ENCODE measurements around the gene ZNF385C.
A peak's percentile ranks its signal among the peaks of the same experiment; 100 is the strongest.
"Not testable (repeated sequence)": the region's sequence is repeated elsewhere in the genome, so short reads cannot be mapped to it uniquely, and the experiment has no call there.

The ZNF385C gene

DNA sequence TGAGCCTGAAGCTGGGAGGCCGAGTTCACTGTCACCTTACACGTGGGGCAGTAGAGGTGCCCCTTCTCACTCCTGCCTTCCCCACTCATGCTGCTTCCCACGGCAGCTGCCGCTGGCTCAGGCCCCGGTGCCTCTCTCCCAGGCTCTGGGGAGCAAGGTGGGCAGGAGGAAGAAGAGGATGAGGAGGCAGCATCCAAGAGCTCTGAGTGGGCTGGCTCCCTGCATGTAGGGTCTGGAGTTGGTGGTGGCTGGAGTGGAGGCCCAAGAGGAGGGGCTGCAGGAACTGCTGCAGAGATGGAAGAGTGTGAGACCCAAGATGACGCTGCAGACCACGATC lies 69.5 kb downstream of the ZNF385C start:
- Histone ChIP-seq H3K27me3 (ENCODE audit: insufficient read depth, low read length) (no peaks in the 10 kb centered on the region), H3K4me3 (ENCODE audit: low read depth, low read length) (no peak overlapping the region), H3K79me2 (ENCODE audit: control insufficient read depth, insufficient read depth, low read length, unreplicated experiment) (no peaks in the 10 kb centered on the region), H3K27ac (ENCODE audit: low read depth, low read length) (no peak overlapping the region), H2AFZ (ENCODE audit: low read length, unreplicated experiment) (no peak overlapping the region), H3K36me3 (ENCODE audit: insufficient read depth, low read length) (peaks cover 5% of the 10 kb centered on the region; the same call in 1 of the 2 replicates), H3K4me1 (ENCODE audit: control insufficient read depth, insufficient read depth, low read length, unreplicated experiment) (peaks cover 32% of the 10 kb centered on the region)

DNA sequence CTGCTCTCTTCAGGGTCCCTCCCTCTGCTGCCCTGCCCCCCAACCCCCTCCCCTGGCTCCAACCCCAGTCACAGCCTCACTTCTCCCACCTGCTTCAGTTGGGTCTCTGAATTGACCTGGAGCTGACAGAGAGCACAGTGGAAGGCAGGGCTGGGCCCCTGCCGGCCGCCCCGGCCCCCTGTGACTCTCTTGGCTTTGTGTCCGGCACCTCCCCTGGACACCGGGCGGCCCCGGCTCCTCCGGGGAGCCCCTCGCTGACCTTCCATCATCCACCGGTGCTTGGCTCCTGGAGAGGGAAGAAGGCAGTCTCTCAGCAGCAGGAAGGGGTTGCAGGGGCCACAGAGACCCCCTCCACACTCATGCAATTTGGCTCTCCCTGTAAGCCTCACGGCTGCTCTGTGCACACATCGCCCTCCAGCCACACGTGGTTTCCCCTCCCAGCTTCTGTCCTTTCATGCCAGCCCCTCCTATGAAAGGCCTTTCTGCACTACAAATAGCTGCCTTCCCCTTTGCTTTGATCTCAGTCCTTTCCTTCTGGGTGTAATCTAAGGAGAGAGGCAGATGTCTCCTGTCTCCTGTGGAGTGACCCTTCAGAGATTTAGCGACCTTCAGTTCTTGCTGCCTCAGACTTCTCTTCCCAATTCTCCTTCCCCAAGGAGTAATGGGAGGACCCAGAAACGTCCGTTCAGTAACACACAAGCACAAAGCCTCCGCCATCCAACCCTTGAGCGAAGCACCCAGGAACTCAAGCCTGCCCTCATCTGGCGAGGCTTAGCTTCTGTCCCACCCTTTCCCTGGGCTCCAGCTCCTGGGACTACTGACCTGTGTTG lies 70.1 kb downstream of the ZNF385C start:
- Histone ChIP-seq H3K27ac (ENCODE audit: low read depth, low read length) (no peak overlapping the region), H3K27me3 (ENCODE audit: insufficient read depth, low read length) (no peaks in the 10 kb centered on the region), H3K79me2 (ENCODE audit: control insufficient read depth, insufficient read depth, low read length, unreplicated experiment) (no peaks in the 10 kb centered on the region), H3K36me3 (ENCODE audit: insufficient read depth, low read length) (peaks cover 9% of the 10 kb centered on the region; the same call in 1 of the 2 replicates), H3K4me3 (ENCODE audit: low read depth, low read length) (no peak overlapping the region), H3K4me1 (ENCODE audit: control insufficient read depth, insufficient read depth, low read length, unreplicated experiment) (peaks cover 35% of the 10 kb centered on the region), H2AFZ (ENCODE audit: low read length, unreplicated experiment) (no peak overlapping the region)

DNA sequence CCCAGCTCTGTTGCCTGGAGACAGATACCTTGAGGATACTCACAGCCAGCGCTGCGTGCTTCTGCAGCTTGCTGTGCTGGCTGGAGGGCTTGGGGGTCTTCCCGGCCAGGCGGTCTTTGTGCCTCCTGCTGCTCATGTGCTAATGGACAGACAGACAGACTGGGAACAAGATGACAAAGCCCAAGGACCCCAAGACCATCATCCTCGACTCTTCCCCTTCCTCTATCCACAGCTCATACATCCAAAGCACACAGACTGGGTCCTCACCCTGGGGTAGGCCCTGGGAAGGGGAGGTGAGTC lies 70.7 kb downstream of the ZNF385C start:
- peaks cover 35% of the 10 kb centered on the region for H3K4me1 ChIP-seq (ENCODE audit: control insufficient read depth, insufficient read depth, low read length, unreplicated experiment)
- peaks cover 9% of the 10 kb centered on the region; the same call in 1 of the 2 replicates for H3K36me3 ChIP-seq (ENCODE audit: insufficient read depth, low read length)
- H3K27me3 ChIP-seq (ENCODE audit: insufficient read depth, low read length), result no peaks in the 10 kb centered on the region
- no peak overlapping the region for H3K4me3 ChIP-seq (ENCODE audit: low read depth, low read length)
- no peak overlapping the region for H2AFZ ChIP-seq (ENCODE audit: low read length, unreplicated experiment)
- H3K79me2 ChIP-seq (ENCODE audit: control insufficient read depth, insufficient read depth, low read length, unreplicated experiment), result no peaks in the 10 kb centered on the region
- no peak overlapping the region for H3K27ac ChIP-seq (ENCODE audit: low read depth, low read length)

DNA sequence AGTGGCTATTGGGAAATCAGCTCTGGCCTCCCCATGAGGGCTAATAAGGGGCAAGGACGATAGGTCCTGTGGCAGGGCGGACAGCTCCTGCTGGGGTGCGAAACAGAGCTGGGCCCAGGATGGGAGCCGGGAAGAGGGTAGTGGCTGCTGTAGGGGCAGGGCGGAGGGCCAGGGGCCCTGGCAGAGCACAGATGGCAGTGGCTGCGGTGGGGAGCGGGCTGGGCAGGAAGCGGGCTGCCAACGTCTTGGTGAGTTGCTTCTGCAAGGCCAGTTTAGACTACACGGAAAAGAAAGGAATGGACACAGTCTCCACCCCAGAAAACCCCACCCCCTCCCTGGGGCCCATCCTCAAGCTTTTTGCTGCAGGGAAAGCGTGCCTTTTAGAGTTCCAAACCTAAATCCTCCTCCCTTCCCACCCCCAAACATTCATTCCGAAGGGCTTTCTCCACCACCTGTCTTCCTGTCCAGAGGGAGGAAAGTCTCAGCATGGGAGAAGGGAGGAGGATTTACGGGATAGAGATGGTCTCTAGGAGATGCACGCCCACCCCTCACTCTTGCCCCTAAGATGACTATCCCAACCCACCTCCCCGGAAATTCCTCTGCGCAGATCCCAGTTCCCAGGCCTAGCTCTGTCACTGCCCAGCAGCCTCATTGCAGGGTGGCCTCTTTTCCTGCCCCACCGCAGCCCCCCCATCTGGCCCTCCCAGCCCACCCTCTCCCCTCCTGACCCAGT lies 71.2 kb downstream of the ZNF385C start:
- Histone ChIP-seq H3K4me1 (ENCODE audit: control insufficient read depth, insufficient read depth, low read length, unreplicated experiment) (peaks cover 35% of the 10 kb centered on the region), H3K4me3 (ENCODE audit: low read depth, low read length) (no peak overlapping the region), H3K27me3 (ENCODE audit: insufficient read depth, low read length) (no peaks in the 10 kb centered on the region), H3K27ac (ENCODE audit: low read depth, low read length) (no peak overlapping the region), H3K36me3 (ENCODE audit: insufficient read depth, low read length) (peaks cover 9% of the 10 kb centered on the region; the same call in 1 of the 2 replicates), H3K79me2 (ENCODE audit: control insufficient read depth, insufficient read depth, low read length, unreplicated experiment) (no peaks in the 10 kb centered on the region), H2AFZ (ENCODE audit: low read length, unreplicated experiment) (no peak overlapping the region)

DNA sequence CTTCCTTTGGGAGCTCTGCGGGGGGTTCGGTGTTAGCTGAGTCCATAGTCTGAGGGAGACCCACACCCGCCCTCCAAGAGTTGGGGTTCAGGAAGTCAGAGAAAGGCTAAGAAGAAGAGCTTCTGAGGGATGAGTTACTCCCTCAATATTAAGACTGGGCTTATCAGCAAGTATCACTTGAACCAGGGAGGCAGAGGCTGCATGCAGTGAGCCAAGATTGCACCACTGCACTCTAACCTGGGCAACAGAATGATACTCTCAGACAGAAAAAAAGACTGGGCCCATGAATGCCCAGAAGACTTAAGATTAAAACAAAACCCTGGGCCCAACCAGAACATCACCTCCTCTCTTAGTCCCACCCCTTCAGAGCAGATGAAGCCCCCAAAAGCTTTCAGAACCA lies 72.3 kb downstream of the ZNF385C start:
- H3K79me2 ChIP-seq (ENCODE audit: control insufficient read depth, insufficient read depth, low read length, unreplicated experiment), result peaks cover 6% of the 10 kb centered on the region
- peaks cover 41% of the 10 kb centered on the region for H3K4me1 ChIP-seq (ENCODE audit: control insufficient read depth, insufficient read depth, low read length, unreplicated experiment)
- H3K27me3 ChIP-seq (ENCODE audit: insufficient read depth, low read length), result no peaks in the 10 kb centered on the region
- H3K27ac ChIP-seq (ENCODE audit: low read depth, low read length), result no peak overlapping the region; the same call in 1 of the 2 replicates
- peaks cover 9% of the 10 kb centered on the region; the same call in 1 of the 2 replicates for H3K36me3 ChIP-seq (ENCODE audit: insufficient read depth, low read length)
- no peak overlapping the region for H2AFZ ChIP-seq (ENCODE audit: low read length, unreplicated experiment)
- H3K4me3 ChIP-seq (ENCODE audit: low read depth, low read length), result no peak overlapping the region

DNA sequence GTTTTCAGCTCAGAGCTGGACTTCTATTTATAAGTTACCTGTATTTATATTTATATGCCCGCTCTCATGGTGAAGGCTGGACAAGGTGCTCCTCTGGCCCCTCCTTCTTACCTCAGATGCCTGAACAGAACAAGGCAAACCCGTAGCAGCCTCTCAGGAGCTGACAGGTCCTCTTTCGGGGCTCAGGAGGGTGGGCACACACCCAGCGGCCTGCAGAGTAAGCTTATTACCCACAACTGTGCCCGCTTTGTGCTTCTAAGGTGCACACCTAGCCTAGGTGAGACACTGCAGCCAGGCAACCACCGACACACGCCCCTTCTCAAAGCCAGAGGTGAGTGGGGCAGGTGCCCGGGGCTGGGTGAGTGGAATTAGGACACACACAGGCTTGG lies 73.1 kb downstream of the ZNF385C start:
- 0 out of 2 replicates have a peak overlapping the region, but pooled peaks have one; percentile 19 for H3K4me3 ChIP-seq (ENCODE audit: low read depth, low read length)
- peaks cover 9% of the 10 kb centered on the region; the same call in 1 of the 2 replicates for H3K36me3 ChIP-seq (ENCODE audit: insufficient read depth, low read length)
- H2AFZ ChIP-seq (ENCODE audit: low read length, unreplicated experiment), result no peak overlapping the region
- H3K27ac ChIP-seq (ENCODE audit: low read depth, low read length), result peak overlapping the region; percentile 60
- peaks cover 13% of the 10 kb centered on the region for H3K79me2 ChIP-seq (ENCODE audit: control insufficient read depth, insufficient read depth, low read length, unreplicated experiment)
- no peaks in the 10 kb centered on the region for H3K27me3 ChIP-seq (ENCODE audit: insufficient read depth, low read length)
- peaks cover 43% of the 10 kb centered on the region for H3K4me1 ChIP-seq (ENCODE audit: control insufficient read depth, insufficient read depth, low read length, unreplicated experiment)

DNA sequence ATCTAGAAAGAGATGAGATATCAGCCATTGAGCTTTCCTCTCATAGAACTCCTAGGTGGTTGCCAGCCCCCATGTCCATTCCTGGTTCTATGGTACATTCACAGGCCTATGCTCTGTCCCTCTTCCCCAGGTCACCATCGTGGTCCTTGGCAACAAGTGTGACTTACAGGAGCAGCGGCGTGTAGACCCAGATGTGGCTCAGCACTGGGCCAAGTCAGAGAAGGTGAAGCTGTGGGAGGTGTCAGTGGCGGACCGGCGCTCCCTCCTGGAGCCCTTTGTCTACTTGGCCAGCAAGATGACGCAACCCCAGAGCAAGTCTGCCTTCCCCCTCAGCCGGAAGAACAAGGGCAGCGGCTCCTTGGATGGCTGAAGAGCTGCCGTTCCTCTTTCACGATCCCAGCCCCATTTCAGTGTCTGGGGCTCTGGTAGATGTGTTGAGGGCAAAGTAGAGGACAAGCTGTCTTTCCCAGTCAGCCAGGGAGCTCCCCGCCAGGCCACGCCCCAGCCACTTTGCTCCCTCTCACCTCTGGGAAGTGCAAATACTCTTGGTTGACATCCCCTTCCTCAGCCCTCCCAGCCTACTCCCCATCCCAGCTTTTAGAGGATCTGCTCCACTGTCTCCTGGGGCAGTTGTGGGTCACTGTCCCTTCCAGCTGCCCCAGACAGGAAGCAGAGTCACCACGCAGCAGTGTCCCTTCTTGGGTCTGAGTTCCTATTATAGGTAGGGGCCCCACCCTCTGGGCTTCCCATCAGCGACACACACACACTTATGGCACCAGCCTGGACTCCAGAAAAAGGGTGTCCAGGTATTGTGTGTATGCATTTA lies 74.5 kb downstream of the ZNF385C start:
- no peak overlapping the region for H2AFZ ChIP-seq (ENCODE audit: low read length, unreplicated experiment)
- peaks cover 43% of the 10 kb centered on the region for H3K4me1 ChIP-seq (ENCODE audit: control insufficient read depth, insufficient read depth, low read length, unreplicated experiment)
- H3K4me3 ChIP-seq (ENCODE audit: low read depth, low read length), result no peak overlapping the region
- H3K36me3 ChIP-seq (ENCODE audit: insufficient read depth, low read length), result peaks cover 9% of the 10 kb centered on the region; the same call in 1 of the 2 replicates
- peaks cover 15% of the 10 kb centered on the region for H3K79me2 ChIP-seq (ENCODE audit: control insufficient read depth, insufficient read depth, low read length, unreplicated experiment)
- peak overlapping the region; percentile 60 for H3K27ac ChIP-seq (ENCODE audit: low read depth, low read length)
- H3K27me3 ChIP-seq (ENCODE audit: insufficient read depth, low read length), result no peaks in the 10 kb centered on the region

DNA sequence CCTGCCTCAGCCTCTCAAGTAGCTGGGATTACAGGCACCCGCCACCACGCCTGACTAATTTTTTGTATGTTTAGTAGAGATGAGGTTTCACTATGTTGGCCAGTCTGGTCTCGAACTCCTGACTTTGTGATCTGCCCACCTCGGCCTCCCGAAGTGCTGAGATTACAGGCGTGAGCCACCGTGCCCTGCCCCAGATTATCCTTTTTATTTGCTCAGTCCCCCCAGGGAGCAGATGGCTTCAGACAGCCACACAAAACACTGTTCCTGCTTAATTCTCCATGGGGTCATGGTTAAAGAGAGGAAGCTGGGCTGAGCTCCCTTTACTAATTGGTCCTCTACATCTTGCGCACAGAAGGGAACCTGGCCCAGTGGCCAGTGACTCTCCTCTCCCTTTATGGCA lies 77.4 kb downstream of the ZNF385C start:
- H3K27me3 ChIP-seq (ENCODE audit: insufficient read depth, low read length); H2AFZ ChIP-seq (ENCODE audit: low read length, unreplicated experiment); H3K27ac ChIP-seq (ENCODE audit: low read depth, low read length); H3K36me3 ChIP-seq (ENCODE audit: insufficient read depth, low read length): not testable (repeated sequence)
- Histone ChIP-seq H3K4me3 (ENCODE audit: low read depth, low read length) (peak overlapping the region; percentile 97), H3K79me2 (ENCODE audit: control insufficient read depth, insufficient read depth, low read length, unreplicated experiment) (peaks cover 29% of the 10 kb centered on the region), H3K4me1 (ENCODE audit: control insufficient read depth, insufficient read depth, low read length, unreplicated experiment) (peaks cover 29% of the 10 kb centered on the region)

DNA sequence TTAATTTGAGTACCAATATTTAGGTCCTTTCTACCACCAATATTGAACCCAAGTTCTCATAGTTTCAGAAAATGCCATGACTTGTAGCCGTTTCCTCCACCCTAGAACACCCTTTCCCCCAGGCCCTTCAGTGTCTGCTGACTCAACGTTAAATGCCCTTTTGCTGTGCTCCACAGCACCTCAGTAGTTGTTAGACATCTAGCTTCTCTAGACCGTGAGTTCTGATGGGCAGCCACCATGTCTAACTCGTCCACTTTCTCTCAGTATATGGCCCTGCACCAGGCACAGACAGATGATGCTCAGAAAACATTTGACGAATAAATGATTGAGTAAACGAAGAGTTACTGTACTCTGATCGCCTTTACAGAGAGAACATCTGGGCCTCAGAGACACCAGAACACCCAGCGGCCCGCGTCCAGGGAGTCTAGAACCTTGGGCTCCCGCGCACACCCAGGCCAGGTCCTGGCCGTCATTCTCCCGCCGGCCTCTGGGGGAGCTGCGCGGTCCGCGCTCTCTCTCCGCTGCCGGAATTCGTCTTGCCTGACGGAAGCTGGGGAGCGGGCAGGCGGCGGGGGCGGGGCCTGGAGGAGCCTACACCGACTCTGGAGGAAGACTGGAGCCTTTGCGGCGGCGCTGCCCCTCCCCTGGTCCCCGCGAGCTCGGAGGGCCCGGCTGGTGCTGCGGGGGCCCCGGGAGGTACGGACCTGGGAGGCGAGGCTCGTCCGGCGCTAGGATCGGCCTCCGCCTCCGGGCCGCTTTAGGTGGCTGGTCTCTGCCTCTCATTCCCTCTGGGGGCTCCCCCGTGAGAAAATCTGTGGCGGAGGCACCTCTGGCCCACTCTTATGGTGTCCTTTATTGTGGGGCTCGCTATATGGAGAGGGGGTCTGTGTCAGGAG lies 78.5 kb downstream of the ZNF385C start, which contains the start of gene NKIRAS2:
NKIRAS2 (plus strand) TSS at position 582 of the 896 bp plus-strand sequence. CDS start 1,488 bp downstream, outside the sequence.
- H3K27ac ChIP-seq (ENCODE audit: low read depth, low read length), result peak within 1 kb of the TSS; percentile 49

More for the DNA sequence above, 78.5 kb downstream of the ZNF385C start, which contains the start of gene NKIRAS2:
- Histone ChIP-seq H3K36me3 (ENCODE audit: insufficient read depth, low read length) (peaks cover 9% of the 10 kb centered on the region; the same call in 1 of the 2 replicates), H3K4me3 (ENCODE audit: low read depth, low read length) (peak within 1 kb of the TSS; percentile 97), H3K4me1 (ENCODE audit: control insufficient read depth, insufficient read depth, low read length, unreplicated experiment) (peaks cover 20% of the 10 kb centered on the region), H3K27me3 (ENCODE audit: insufficient read depth, low read length) (no peaks in the 10 kb centered on the region), H3K79me2 (ENCODE audit: control insufficient read depth, insufficient read depth, low read length, unreplicated experiment) (peaks cover 40% of the 10 kb centered on the region), H2AFZ (ENCODE audit: low read length, unreplicated experiment) (peak within 1 kb of the TSS; percentile 67)

All from ACC112 (cell line).